GM21723 (cell line): ENCODE measurements around the gene DNM3.
A peak's percentile ranks its signal among the peaks of the same experiment; 100 is the strongest.
"Not testable (repeated sequence)": the region's sequence is repeated elsewhere in the genome, so short reads cannot be mapped to it uniquely, and the experiment has no call there.

Experiments used
- ATAC-seq: cut with Tn5 transposase; IDR thresholded peaks from one replicate; pipeline ENCODE4 v1.9.1; 2021; ENCODE audit warnings: mild to moderate bottlenecking, moderate library complexity; ENCODE audit not compliant: unreplicated experiment

The DNM3 gene

GRCh38 chr1:172347416-172347815, 506.1 kb downstream of the DNM3 start:
- no peak for ATAC-seq

GRCh38 chr1:172350856-172351255, 509.6 kb downstream of the DNM3 start:
- no peak for ATAC-seq

GRCh38 chr1:172351346-172351745, 510.0 kb downstream of the DNM3 start:
- no peak for ATAC-seq

- ATAC-seq: no peak
Observed at GRCh38 chr1:172351754-172352161, 510.5 kb downstream of the DNM3 start.

- ATAC-seq: no peak
Observed at GRCh38 chr1:172352435-172352834, 511.1 kb downstream of the DNM3 start.

GRCh38 chr1:172354291-172355274, 513.3 kb downstream of the DNM3 start:
- ATAC-seq: no peak

GRCh38 chr1:172356620-172357019, 515.3 kb downstream of the DNM3 start:
- ATAC-seq: no peak

GRCh38 chr1:172357753-172358385, 516.6 kb downstream of the DNM3 start:
- ATAC-seq: peak; percentile 17

GRCh38 chr1:172359491-172359999, 518.2 kb downstream of the DNM3 start:
- no peak for ATAC-seq

- no peak for ATAC-seq
Observed at GRCh38 chr1:172360511-172360910, 519.2 kb downstream of the DNM3 start.

GRCh38 chr1:172360985-172361384, 519.7 kb downstream of the DNM3 start:
- ATAC-seq: no peak

GRCh38 chr1:172363852-172364251, 522.6 kb downstream of the DNM3 start:
- ATAC-seq: no peak

GRCh38 chr1:172371646-172372045, 530.3 kb downstream of the DNM3 start:
- not testable (repeated sequence) for ATAC-seq

GRCh38 chr1:172373864-172374263, 532.6 kb downstream of the DNM3 start:
- no peak for ATAC-seq

GRCh38 chr1:172375211-172375631, 533.9 kb downstream of the DNM3 start:
- no peak for ATAC-seq

- no peak for ATAC-seq
Observed at GRCh38 chr1:172376431-172376830, 535.1 kb downstream of the DNM3 start.

GRCh38 chr1:172377565-172377964, 536.3 kb downstream of the DNM3 start:
- ATAC-seq: no peak

GRCh38 chr1:172378109-172378760, 536.9 kb downstream of the DNM3 start:
- ATAC-seq: no peak

GRCh38 chr1:172380441-172381244, 539.3 kb downstream of the DNM3 start:
- ATAC-seq: peak; percentile 95

- ATAC-seq: no peak
Observed at GRCh38 chr1:172381946-172382345, 540.6 kb downstream of the DNM3 start.
